Measurements from ENCODE around the gene PELI3. TPM values are rescaled to one million over a fixed set of nuclear protein-coding genes. Genes with fewer than 3 reads are reported as not detected.

PELI3 gene
- total and polyA plus RNA-seq, 8 donors: 3.0 to 19.9 (median 7.0) TPM

DNA sequence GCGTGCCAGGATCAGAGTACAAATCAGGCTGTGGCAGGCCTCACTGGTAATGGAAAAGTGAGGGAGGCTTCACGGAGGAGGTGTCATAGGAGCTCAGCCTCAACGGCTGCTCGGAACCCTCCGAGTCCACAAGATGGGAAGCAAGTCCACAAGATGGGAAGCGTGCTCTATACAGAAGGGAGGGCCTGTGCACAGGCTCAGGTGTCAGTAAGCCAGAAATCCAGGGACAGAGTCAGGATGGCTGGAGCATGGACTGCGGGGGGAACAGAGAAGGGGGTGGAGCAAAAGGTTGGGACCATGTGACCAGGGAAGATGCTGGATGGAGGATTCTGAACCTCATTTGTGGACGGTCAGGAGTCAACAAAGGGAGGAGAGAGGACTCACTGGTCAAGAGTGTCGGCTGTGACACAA is 10.1 kb downstream of the PELI3 start:
- intact Hi-C loops (cut with DNase I): no loop called here
- TF ChIP-seq, protein P1, sequence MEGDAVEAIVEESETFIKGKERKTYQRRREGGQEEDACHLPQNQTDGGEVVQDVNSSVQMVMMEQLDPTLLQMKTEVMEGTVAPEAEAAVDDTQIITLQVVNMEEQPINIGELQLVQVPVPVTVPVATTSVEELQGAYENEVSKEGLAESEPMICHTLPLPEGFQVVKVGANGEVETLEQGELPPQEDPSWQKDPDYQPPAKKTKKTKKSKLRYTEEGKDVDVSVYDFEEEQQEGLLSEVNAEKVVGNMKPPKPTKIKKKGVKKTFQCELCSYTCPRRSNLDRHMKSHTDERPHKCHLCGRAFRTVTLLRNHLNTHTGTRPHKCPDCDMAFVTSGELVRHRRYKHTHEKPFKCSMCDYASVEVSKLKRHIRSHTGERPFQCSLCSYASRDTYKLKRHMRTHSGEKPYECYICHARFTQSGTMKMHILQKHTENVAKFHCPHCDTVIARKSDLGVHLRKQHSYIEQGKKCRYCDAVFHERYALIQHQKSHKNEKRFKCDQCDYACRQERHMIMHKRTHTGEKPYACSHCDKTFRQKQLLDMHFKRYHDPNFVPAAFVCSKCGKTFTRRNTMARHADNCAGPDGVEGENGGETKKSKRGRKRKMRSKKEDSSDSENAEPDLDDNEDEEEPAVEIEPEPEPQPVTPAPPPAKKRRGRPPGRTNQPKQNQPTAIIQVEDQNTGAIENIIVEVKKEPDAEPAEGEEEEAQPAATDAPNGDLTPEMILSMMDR (IDR thresholded peaks at IDR 0.05): no peak
- H3K27ac ChIP-seq: no peak overlapping the region
- DNase-seq (no peak), FAIRE-seq (no peak), ATAC-seq (no peak)
- H3K36me3 ChIP-seq: no peaks in the 10 kb centered on the region
- H3K4me3 ChIP-seq: no peak overlapping the region
- no peaks in the 10 kb centered on the region for H3K27me3 ChIP-seq
- peaks cover 0 to 10% (median 0%) of the 10 kb centered on the region in 3 donors for H3K4me1 ChIP-seq
- no peaks in the 10 kb centered on the region for H3K9me3 ChIP-seq
- WGBS, 2 donors: 75 to 79% methylated on average over 9 of the region's 9 CpGs

DNA sequence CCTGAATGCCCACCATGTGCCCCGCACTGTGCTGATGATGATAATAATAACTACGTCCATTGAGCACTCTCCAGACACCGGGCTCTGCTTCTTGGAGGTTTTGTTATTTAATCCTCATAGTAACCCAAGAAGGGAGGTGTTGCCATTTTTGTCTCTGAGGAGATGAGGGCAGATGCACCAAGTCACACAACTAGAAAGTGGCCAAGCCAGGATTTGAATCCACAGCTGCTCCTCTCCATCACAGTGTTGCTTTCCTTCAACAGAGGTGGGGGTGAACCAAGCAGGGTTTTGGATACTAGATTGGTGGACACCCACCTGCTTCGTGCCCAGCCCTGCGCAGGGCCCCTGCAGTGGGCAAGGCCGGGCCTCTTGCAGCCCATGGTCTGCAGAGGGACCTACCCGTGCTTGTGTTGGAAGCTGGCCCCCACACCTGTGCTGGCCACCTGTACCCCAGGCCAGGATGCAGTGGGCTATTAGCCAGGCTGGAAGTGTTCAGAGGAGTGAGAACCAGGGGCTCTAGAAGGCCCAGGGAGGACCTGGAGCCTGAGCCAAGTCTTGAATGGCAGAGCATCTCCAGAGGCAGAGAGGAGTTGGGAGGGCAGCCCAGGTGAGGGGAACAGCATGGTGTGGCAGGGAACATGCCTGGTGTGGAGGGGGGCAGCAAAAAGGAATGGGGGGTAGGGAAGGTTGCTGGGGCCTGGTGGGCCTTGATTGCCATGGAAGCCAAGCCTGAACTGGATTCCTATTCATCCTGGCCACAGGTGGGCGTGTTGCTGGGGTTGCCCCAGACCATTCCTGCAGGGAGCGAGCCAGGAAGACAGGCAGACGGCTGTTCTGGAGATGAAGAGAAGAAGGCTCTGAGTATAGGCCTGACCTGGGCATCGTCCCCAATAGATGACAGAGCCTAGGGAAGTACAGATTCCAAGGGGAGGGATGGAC is 10.8 kb downstream of the PELI3 start:
- no peaks in the 10 kb centered on the region for H3K36me3 ChIP-seq
- TF ChIP-seq, protein P1 (IDR thresholded peaks at IDR 0.05): no peak
- DNase-seq: no peak
- H3K27me3 ChIP-seq: no peaks in the 10 kb centered on the region
- peaks cover 0 to 10% (median 0%) of the 10 kb centered on the region in 3 donors for H3K4me1 ChIP-seq
- no peaks in the 10 kb centered on the region for H3K9me3 ChIP-seq
- 87 to 95% methylated on average over 11 of the region's 11 CpGs for WGBS, 2 donors
- no peak for ATAC-seq
- H3K27ac ChIP-seq: no peak overlapping the region
- intact Hi-C loops (cut with DNase I): no loop called here
- no peak for FAIRE-seq
- no peak overlapping the region for H3K4me3 ChIP-seq

GRCh38 chr11:66478729-66479393 is 12.2 kb downstream of the PELI3 start:
- DNase-seq (no peak), FAIRE-seq (no peak)
- intact Hi-C loops (cut with DNase I): no loop called here

DNA sequence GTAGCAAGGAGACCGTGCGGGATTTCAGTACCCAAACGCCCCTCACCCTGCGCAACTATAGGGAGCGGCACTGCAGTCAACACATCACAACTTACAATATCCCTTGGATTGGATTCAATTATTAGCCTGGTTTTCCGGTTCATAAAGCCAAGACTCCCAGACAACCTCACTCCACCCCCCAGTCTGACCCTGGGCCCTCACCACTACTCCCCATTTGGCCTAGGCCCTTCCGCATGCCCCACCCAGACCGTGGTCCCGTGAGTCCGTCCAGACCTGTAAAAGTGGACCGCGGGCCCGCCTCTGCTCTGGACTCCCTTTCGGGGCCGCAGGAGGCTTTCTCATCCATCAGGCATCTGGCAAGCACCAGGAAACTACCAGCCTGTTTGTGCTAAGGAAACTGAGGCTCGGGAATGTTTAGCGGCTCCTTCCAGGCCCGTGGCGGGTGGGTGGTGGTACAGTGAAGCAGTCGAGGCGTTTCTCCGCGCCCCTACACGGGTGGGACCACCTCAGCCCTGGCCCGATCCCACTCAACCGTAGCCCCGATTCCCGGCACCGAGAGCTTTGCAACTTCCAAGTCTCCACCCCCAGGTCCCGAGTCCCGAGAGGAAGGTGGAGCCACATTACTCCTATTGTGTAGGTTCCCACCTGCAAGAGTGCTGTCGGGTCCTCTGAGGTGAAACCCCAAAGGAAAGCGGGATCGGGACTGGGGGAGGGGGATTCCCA is 12.8 kb downstream of the PELI3 start:
- H3K4me1 ChIP-seq: peaks cover 0 to 10% (median 0%) of the 10 kb centered on the region in 3 donors
- H3K27ac ChIP-seq: peak overlapping the region; percentile 85 to 91 (median 90)
- FAIRE-seq (no peak), ATAC-seq (peak; percentile 50 to 64 (median 61)), DNase-seq (peak in 5 of 6 donors; percentile 41 to 69 (median 55))
- peak overlapping the region; percentile 47 to 70 (median 58) for H3K4me3 ChIP-seq
- TF ChIP-seq, protein P1 (IDR thresholded peaks at IDR 0.05): no peak
- H3K36me3 ChIP-seq: peaks cover 0 to 4% (median 0%) of the 10 kb centered on the region in 3 donors
- no peaks in the 10 kb centered on the region for H3K9me3 ChIP-seq
- no peaks in the 10 kb centered on the region for H3K27me3 ChIP-seq
- intact Hi-C loops (cut with DNase I): no loop called here
- 0 to 1% methylated on average over 34 of the region's 34 CpGs for WGBS, 2 donors

More at GRCh38 chr11:66478729-66479393, 12.2 kb downstream of the PELI3 start:
- peaks cover 0 to 10% (median 0%) of the 10 kb centered on the region in 3 donors for H3K4me1 ChIP-seq
- no peak for ATAC-seq
- H3K9me3 ChIP-seq: no peaks in the 10 kb centered on the region
- peak overlapping the region in 3 of 4 donors; percentile 85 to 91 (median 89) for H3K27ac ChIP-seq
- H3K4me3 ChIP-seq: peak overlapping the region; percentile 47 to 70 (median 58)
- 37 to 42% methylated on average over 8 of the region's 8 CpGs for WGBS, 2 donors
- no peaks in the 10 kb centered on the region for H3K27me3 ChIP-seq
- TF ChIP-seq, protein P1 (IDR thresholded peaks at IDR 0.05): peak in 3 of 4 donors; percentile 26 to 52 (median 50)
- peaks cover 0 to 4% (median 0%) of the 10 kb centered on the region in 3 donors for H3K36me3 ChIP-seq
